ENCODE data around the gene UQCR11.

DNA sequence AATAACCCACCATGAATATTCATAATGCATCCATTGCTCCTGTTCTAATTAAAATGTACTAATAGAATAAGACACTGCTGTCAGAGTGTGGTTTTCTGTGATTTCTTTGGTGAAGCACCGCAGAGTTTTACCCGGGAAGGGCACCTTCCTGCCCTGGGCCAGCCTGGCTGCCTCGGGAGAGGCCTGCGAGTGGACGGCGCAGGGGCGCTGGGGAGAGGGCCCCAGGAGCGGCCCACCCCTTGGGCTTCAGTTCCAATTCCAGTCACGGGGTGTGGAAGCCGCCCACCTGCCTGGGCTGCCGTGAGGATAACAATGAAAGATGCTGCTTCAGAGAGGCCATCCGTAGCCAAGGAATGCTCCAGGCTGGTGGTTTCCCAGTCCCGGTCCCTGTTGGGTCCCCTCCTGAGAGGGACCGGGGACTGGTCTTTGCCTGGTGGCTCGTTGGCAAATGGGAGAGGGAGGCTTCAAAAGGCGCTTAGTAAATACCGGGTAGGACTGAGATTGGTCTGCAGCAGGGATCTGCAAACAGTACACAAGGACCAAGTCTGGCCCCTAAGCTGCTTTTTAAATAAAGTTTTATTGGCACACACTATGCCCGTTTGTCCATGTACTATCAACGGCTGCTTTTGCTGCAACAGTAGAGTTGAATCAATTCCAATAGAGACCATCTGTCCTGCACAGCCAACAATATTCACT, 29.1 kb upstream of the UQCR11 start:
- no peak for TF ChIP-seq EZH2 (IDR thresholded peaks at IDR 0.05; ENCODE audit: low read length)
- TF ChIP-seq, protein P1, sequence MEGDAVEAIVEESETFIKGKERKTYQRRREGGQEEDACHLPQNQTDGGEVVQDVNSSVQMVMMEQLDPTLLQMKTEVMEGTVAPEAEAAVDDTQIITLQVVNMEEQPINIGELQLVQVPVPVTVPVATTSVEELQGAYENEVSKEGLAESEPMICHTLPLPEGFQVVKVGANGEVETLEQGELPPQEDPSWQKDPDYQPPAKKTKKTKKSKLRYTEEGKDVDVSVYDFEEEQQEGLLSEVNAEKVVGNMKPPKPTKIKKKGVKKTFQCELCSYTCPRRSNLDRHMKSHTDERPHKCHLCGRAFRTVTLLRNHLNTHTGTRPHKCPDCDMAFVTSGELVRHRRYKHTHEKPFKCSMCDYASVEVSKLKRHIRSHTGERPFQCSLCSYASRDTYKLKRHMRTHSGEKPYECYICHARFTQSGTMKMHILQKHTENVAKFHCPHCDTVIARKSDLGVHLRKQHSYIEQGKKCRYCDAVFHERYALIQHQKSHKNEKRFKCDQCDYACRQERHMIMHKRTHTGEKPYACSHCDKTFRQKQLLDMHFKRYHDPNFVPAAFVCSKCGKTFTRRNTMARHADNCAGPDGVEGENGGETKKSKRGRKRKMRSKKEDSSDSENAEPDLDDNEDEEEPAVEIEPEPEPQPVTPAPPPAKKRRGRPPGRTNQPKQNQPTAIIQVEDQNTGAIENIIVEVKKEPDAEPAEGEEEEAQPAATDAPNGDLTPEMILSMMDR (optimal IDR thresholded peaks at IDR 0.05 in 1 of 3, IDR thresholded peaks at IDR 0.05 in 1 of 3, conservative IDR thresholded peaks at IDR 0.05 in 1 of 3; ENCODE audit: extremely low read depth in 1 of 3, insufficient read depth in 2 of 3, low read length in 3 of 3) = no peak
